Ovary (tissue), 9 donors: ENCODE data around the gene GALNT5. TPM values are rescaled to one million over a fixed set of nuclear protein-coding genes. Genes with fewer than 3 reads are reported as not detected.

Source experiments
- DNase-seq, 5 donors: peaks; one replicate each; pipeline ENCODE4 v3.0.0-alpha.2; 2019 to 2020
- H3K27ac ChIP-seq, 2 donors: fragments of 200-600 bp; one replicate each; pipeline versions ENCODE4 v1.5.1 to v1.8.0; 2019 to 2022
- H3K27me3 ChIP-seq: fragments of 200-600 bp; one replicate; pipeline ENCODE4 v1.8.0; 2022
- H3K36me3 ChIP-seq: fragments of 200-600 bp; sonication (generic); one replicate; pipeline ENCODE4 v1.5.1; 2019
- H3K4me1 ChIP-seq: one replicate; pipeline ENCODE4 v1.8.1; 2013; ENCODE audit warnings: mild to moderate bottlenecking, moderate library complexity; ENCODE audit not compliant: insufficient read depth
- H3K4me3 ChIP-seq: fragments of 200-600 bp; sonication (generic); one replicate; pipeline ENCODE4 v1.5.1; 2017
- H3K9me3 ChIP-seq, 2 donors: fragments of 200-600 bp in 1 of 2; sonication (generic) in 1 of 2; one replicate each; pipeline versions ENCODE4 v1.5.1 to v1.8.1; 2013 to 2019; ENCODE audit warnings: mild to moderate bottlenecking in 1 of 2, moderate library complexity in 1 of 2
- EP300 ChIP-seq: sonication (generic); formaldehyde crosslinking; IDR thresholded peaks from one replicate; pipeline ENCODE4 v1.6.1; 2017; ENCODE audit warnings: antibody characterized with exemption
- POLR2A ChIP-seq: fragments of 450-650 bp; IDR thresholded peaks from one replicate; pipeline ENCODE4 v1.6.1; 2017; ENCODE audit warnings: antibody characterized with exemption, mild to moderate bottlenecking, moderate library complexity
- WGBS, 3 donors: extraction: QIAGEN DNeasy Blood & Tissue Kit in 1 of 3; methylation state at CpG; one replicate each; pipeline versions ENCODE4 v1.1.5 to v1.1.7; 2013 to 2017; 5-methylcytosine and 5-hydroxymethylcytosine counted together
- intact Hi-C, 4 donors: fragments of 100-400 bp; cut with DNase I; formaldehyde crosslinking; loops; one replicate each; pipeline versions ENCODE4 v1.11.0 to v1.15.1; 2022 to 2023
- polyA plus RNA-seq, 2 donors: library from polyadenylated mRNA; stranded (reverse); fragments of 200-250 nt in 1 of 2; fragments of 350-450 nt in 1 of 2; fragmentation: Illumina TruSeq in 1 of 2; extraction: RNeasy Lipid Tissue Mini Kit (QIAGEN cat#74804) in 1 of 2; gene quantifications; one replicate each; pipeline ENCODE4 v1.2.3, GENCODE V29; 2013 to 2014
- total RNA-seq, 7 donors: library from RNA; depleted of rRNA in 2 of 7; stranded (reverse); fragments of >200 nt in 2 of 7; fragmentation: NEBNext Ultra II Directional in 3 of 7; extraction: Animal tissue kit (Norgen Biotek cat#: 25700) in 3 of 7; gene quantifications; one replicate each; pipeline versions ENCODE4 v1.1.0 to v1.2.4, GENCODE V29; 2016 to 2023
- TF ChIP-seq, protein P1 (sequence below), 3 donors: fragments of 450-650 bp in 2 of 3; fragments of 200-600 bp in 1 of 3; IDR thresholded peaks; one replicate each; pipeline versions ENCODE4 v1.5.1 to v1.8.0; 2016 to 2022; ENCODE audit warnings: antibody characterized with exemption in 3 of 3, mild to moderate bottlenecking in 1 of 3
- donor health status: DM: no; HTN: no; CAD: no; lungs with moderate emphysema.
- donor health status: DM: no; HTN: no; CAD: no.
- donor health status: Bipolar disorder and iron deficiency.
- donor health status: DM: yes; HTN: yes; CAD: no.
- donor health status: DM: no; HTN: no; CAD: no.
- donor health status: DM: yes; HTN: yes; CAD: no.

GALNT5 gene
- total and polyA plus RNA-seq, 9 donors, result 0.05 to 0.80 (median 0.15) TPM; not detected in 4

GRCh38 chr2:157227592-157227991, 29.9 kb upstream of the GALNT5 start:
- intact Hi-C loops, result no loop called here
- 50 to 87% (median 82%) methylated on average over 1 of the region's 1 CpG for WGBS, 3 donors

DNA sequence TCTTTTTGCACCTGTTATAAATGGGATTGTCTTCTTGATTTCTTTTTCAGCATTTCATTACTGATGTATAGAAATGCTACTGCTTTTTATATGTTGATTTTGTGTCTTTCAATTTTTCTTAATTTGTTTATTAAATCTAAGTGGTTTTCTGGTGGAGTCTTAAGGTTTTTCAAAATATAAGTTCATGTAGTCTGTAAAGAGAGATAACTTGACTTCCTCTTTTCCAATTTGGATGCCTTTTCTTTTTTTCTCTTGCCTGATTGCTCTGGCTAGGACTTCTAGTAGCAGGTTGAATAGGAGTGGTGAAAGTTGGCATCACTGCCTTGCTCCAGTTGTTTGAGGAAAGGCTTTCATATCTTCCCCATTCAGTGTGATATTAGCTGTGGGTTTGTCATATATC, 28.6 kb upstream of the GALNT5 start:
- H3K4me3 ChIP-seq, result no peak overlapping the region
- no peaks in the 10 kb centered on the region for H3K36me3 ChIP-seq
- no peak overlapping the region for H3K27ac ChIP-seq
- no peaks in the 10 kb centered on the region for H3K4me1 ChIP-seq
- DNase-seq, result no peak
- no peaks in the 10 kb centered on the region for H3K27me3 ChIP-seq
- H3K9me3 ChIP-seq, result no peaks in the 10 kb centered on the region
- intact Hi-C loops, result no loop called here
- TF ChIP-seq, protein P1, sequence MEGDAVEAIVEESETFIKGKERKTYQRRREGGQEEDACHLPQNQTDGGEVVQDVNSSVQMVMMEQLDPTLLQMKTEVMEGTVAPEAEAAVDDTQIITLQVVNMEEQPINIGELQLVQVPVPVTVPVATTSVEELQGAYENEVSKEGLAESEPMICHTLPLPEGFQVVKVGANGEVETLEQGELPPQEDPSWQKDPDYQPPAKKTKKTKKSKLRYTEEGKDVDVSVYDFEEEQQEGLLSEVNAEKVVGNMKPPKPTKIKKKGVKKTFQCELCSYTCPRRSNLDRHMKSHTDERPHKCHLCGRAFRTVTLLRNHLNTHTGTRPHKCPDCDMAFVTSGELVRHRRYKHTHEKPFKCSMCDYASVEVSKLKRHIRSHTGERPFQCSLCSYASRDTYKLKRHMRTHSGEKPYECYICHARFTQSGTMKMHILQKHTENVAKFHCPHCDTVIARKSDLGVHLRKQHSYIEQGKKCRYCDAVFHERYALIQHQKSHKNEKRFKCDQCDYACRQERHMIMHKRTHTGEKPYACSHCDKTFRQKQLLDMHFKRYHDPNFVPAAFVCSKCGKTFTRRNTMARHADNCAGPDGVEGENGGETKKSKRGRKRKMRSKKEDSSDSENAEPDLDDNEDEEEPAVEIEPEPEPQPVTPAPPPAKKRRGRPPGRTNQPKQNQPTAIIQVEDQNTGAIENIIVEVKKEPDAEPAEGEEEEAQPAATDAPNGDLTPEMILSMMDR (IDR thresholded peaks at IDR 0.05), result no peak

More at GRCh38 chr2:157227592-157227991, 29.9 kb upstream of the GALNT5 start:
- H3K36me3 ChIP-seq, result no peaks in the 10 kb centered on the region
- no peaks in the 10 kb centered on the region for H3K9me3 ChIP-seq
- no peak overlapping the region for H3K4me3 ChIP-seq
- TF ChIP-seq POLR2A (no peak), EP300 (no peak)
- TF ChIP-seq, protein P1 (IDR thresholded peaks at IDR 0.05), result no peak
- H3K27ac ChIP-seq, result no peak overlapping the region
- H3K27me3 ChIP-seq, result no peaks in the 10 kb centered on the region
- no peaks in the 10 kb centered on the region for H3K4me1 ChIP-seq
- DNase-seq, result no peak

DNA sequence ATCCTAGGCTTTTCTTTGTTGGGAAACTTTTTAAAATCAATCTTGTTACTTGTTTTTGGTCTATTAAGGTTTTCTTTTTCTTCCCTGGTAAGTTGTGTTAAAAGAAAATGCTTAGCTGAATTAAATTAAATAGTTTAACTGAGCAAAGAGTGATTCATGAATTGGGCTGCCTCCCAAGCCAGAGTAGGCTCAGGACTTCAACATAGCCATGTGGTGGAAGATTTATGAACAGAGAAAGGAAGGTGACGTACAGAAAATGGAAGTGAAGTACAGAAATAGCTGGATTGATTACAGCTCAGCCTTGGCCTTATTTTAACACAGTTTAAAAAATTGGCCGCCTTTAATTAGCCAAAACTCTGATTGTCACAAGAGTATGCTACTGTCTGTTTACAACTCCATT, 27.9 kb upstream of the GALNT5 start:
- Histone ChIP-seq H3K27me3 (no peaks in the 10 kb centered on the region), H3K4me3 (no peak overlapping the region), H3K27ac (no peak overlapping the region), H3K36me3 (no peaks in the 10 kb centered on the region), H3K4me1 (no peaks in the 10 kb centered on the region), H3K9me3 (no peaks in the 10 kb centered on the region)
- no peak for DNase-seq
- intact Hi-C loops, result no loop called here
- WGBS, 3 donors, result 56 to 63% (median 63%) methylated on average over 2 of the region's 2 CpGs
- TF ChIP-seq POLR2A (no peak), EP300 (no peak)
- TF ChIP-seq, protein P1 (IDR thresholded peaks at IDR 0.05), result no peak

DNA sequence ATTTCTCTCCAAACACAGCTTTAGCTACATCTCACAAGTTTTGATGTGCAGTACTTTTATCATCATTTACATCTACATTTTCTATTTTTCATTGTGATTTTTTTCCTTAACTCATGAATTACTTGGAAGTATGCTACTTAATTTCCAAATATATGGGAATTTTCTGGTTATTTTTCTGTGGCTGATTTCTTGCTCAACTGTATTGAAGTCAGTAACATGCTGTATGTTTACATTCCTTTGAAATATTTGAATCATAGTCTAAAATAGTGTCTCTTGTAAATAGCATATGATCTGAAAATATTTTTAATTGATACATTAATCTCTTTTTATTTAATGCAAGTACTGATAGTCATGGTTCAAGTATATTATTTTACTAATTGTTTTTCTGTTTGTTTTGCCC, 26.0 kb upstream of the GALNT5 start:
- Histone ChIP-seq H3K36me3 (no peaks in the 10 kb centered on the region), H3K27me3 (no peaks in the 10 kb centered on the region), H3K9me3 (no peaks in the 10 kb centered on the region), H3K27ac (no peak overlapping the region), H3K4me3 (no peak overlapping the region), H3K4me1 (no peaks in the 10 kb centered on the region)
- TF ChIP-seq EP300 (no peak), POLR2A (no peak)
- TF ChIP-seq, protein P1 (IDR thresholded peaks at IDR 0.05), result no peak
- intact Hi-C loops, result no loop called here
- no peak for DNase-seq

GRCh38 chr2:157233506-157233905, 24.0 kb upstream of the GALNT5 start:
- Histone ChIP-seq H3K36me3 (no peaks in the 10 kb centered on the region), H3K4me1 (no peaks in the 10 kb centered on the region), H3K4me3 (no peak overlapping the region), H3K9me3 (no peaks in the 10 kb centered on the region), H3K27ac (no peak overlapping the region), H3K27me3 (no peaks in the 10 kb centered on the region)
- DNase-seq, result no peak
- 84 to 95% (median 87%) methylated on average over 4 of the region's 4 CpGs for WGBS, 3 donors
- intact Hi-C loops, result no loop called here
- no peak for TF ChIP-seq POLR2A
- TF ChIP-seq EP300, result no peak
- TF ChIP-seq, protein P1 (IDR thresholded peaks at IDR 0.05), result no peak
